Prostate gland (tissue), 2 donors: ENCODE measurements around the gene TRRAP.

Source experiments
- POLR2A ChIP-seq: fragments of 450-650 bp; IDR thresholded peaks from one replicate; pipeline ENCODE4 v1.6.1; 2016; ENCODE audit warnings: antibody characterized with exemption, mild to moderate bottlenecking
- TF ChIP-seq, protein P1 (sequence below), 4 experiments: fragments of 200-600 bp in 2 of 4; fragments of 450-650 bp in 2 of 4; sonication (generic) in 2 of 4; IDR thresholded peaks; 1 replicate in 3 of 4; 2 replicates in 1 of 4; pipeline ENCODE4 v1.5.1; 2016 to 2019; ENCODE audit warnings: antibody characterized with exemption in 4 of 4, mild to moderate bottlenecking in 2 of 4, moderate library complexity in 2 of 4

DNA sequence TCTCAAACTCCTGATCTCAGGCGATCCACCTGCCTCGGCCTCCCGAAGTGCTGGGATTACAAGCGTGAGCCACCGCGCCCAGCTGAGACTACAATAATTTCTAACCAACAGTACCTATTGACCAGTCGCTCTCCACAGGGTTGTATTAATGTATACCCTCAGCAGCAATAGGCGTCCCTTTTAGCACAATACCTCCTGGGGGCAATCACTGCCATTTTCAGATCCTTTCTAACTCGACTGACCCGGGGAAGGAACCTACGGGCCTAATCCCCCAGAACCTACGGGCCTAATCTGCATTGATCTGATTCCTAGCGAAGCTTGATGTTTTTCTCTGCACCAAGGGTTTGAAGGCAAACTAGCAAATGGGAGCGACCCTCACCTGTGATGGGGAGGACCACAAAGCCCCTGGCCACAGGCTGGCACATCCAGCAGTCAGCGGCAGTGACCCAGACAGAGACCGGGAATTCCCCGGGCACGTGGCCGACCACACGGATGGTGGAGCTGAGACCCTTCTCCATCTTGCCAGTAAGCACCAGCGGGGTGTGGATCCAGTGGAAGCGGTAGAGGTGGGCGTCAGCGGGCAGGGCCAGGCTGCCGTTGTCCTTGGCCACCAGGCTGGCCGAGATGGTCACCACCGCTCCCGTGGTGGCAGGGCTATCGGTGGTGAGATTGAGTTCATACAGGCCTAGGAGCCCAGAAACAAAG is 15.5 kb upstream of the TRRAP start:
- TF ChIP-seq POLR2A, result no peak
- TF ChIP-seq, protein P1, sequence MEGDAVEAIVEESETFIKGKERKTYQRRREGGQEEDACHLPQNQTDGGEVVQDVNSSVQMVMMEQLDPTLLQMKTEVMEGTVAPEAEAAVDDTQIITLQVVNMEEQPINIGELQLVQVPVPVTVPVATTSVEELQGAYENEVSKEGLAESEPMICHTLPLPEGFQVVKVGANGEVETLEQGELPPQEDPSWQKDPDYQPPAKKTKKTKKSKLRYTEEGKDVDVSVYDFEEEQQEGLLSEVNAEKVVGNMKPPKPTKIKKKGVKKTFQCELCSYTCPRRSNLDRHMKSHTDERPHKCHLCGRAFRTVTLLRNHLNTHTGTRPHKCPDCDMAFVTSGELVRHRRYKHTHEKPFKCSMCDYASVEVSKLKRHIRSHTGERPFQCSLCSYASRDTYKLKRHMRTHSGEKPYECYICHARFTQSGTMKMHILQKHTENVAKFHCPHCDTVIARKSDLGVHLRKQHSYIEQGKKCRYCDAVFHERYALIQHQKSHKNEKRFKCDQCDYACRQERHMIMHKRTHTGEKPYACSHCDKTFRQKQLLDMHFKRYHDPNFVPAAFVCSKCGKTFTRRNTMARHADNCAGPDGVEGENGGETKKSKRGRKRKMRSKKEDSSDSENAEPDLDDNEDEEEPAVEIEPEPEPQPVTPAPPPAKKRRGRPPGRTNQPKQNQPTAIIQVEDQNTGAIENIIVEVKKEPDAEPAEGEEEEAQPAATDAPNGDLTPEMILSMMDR (IDR thresholded peaks at IDR 0.05), result no peak
